COR-L47 (cell line): ENCODE data around the gene PRODH2.
A peak's percentile ranks its signal among the peaks of the same experiment; 100 is the strongest.
"Not testable (repeated sequence)": the region's sequence is repeated elsewhere in the genome, so short reads cannot be mapped to it uniquely, and the experiment has no call there.

Source experiments
- DNase-seq: peaks from one replicate; lab custom pipeline; 2025; lab: John Stamatoyannopoulos, UW

Gene PRODH2

GRCh38 chr19:35796645-35797542 is 15.8 kb downstream of the PRODH2 start:
- DNase-seq, result no peak

- DNase-seq, result not testable (repeated sequence)
These were observed 17.1 kb downstream of the PRODH2 start for GRCh38 chr19:35795564-35795963.

GRCh38 chr19:35793381-35794165 is 19.1 kb downstream of the PRODH2 start:
- DNase-seq, result no peak

GRCh38 chr19:35792888-35793287 is 19.8 kb downstream of the PRODH2 start:
- DNase-seq, result no peak

- DNase-seq, result no peak
These were observed 20.3 kb downstream of the PRODH2 start for GRCh38 chr19:35792312-35792711.

- no peak for DNase-seq
These were observed 20.8 kb downstream of the PRODH2 start for GRCh38 chr19:35791814-35792279.

GRCh38 chr19:35790981-35791813 is 21.4 kb downstream of the PRODH2 start:
- DNase-seq, result peak; percentile 77

- DNase-seq, result no peak
These were observed 22.4 kb downstream of the PRODH2 start for GRCh38 chr19:35789978-35790944.

GRCh38 chr19:35789195-35789977 is 23.3 kb downstream of the PRODH2 start:
- DNase-seq, result no peak

- no peak for DNase-seq
These were observed 24.3 kb downstream of the PRODH2 start for GRCh38 chr19:35788205-35788960.

GRCh38 chr19:35787227-35787799 is 25.3 kb downstream of the PRODH2 start:
- DNase-seq, result no peak

- no peak for DNase-seq
These were observed 26.1 kb downstream of the PRODH2 start for GRCh38 chr19:35786299-35787160.

- no peak for DNase-seq
These were observed 27.4 kb downstream of the PRODH2 start for GRCh38 chr19:35785339-35785627.

- no peak for DNase-seq
These were observed 27.9 kb downstream of the PRODH2 start for GRCh38 chr19:35784503-35785338.

GRCh38 chr19:35783469-35784434 is 28.9 kb downstream of the PRODH2 start:
- DNase-seq, result no peak

- no peak for DNase-seq
These were observed 30.1 kb downstream of the PRODH2 start for GRCh38 chr19:35782589-35782988.
